HG02970 (cell line): ENCODE measurements around the gene MDK.

Source experiments
- ATAC-seq: cut with Tn5 transposase; IDR thresholded peaks from one replicate; pipeline ENCODE4 v1.9.1; 2021; ENCODE audit warnings: mild to moderate bottlenecking, moderate library complexity, moderate number of reproducible peaks; ENCODE audit not compliant: unreplicated experiment, low FRiP score

The MDK gene

DNA sequence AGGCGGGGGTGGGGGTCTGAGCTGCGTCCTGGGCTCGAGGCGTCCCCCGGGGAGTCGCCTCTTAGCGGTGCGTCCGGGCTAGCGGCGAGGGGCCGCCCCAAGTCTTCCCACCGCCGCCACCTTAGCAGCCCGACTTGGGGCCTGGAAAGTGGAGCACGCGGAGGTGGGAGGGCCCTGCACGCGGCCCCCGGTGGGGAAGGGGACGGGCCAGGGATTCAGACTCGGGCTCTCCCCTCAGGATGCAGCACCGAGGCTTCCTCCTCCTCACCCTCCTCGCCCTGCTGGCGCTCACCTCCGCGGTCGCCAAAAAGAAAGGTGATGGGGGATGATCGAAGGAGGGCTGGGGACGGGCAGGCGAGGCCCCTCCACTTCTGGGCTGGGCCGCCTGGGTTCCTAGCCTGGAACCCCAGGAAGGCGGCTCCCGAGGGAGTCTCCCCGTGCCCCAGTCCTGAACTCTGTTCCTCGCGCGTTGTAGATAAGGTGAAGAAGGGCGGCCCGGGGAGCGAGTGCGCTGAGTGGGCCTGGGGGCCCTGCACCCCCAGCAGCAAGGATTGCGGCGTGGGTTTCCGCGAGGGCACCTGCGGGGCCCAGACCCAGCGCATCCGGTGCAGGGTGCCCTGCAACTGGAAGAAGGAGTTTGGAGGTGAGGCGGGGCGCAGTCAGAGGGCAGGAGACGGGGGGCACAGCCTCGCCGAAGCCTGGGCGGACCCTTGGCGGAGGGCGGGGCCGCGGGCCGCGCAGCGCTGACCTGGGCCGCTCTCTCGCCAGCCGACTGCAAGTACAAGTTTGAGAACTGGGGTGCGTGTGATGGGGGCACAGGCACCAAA, 563 bp downstream of the MDK start:
- ATAC-seq, result no peak

DNA sequence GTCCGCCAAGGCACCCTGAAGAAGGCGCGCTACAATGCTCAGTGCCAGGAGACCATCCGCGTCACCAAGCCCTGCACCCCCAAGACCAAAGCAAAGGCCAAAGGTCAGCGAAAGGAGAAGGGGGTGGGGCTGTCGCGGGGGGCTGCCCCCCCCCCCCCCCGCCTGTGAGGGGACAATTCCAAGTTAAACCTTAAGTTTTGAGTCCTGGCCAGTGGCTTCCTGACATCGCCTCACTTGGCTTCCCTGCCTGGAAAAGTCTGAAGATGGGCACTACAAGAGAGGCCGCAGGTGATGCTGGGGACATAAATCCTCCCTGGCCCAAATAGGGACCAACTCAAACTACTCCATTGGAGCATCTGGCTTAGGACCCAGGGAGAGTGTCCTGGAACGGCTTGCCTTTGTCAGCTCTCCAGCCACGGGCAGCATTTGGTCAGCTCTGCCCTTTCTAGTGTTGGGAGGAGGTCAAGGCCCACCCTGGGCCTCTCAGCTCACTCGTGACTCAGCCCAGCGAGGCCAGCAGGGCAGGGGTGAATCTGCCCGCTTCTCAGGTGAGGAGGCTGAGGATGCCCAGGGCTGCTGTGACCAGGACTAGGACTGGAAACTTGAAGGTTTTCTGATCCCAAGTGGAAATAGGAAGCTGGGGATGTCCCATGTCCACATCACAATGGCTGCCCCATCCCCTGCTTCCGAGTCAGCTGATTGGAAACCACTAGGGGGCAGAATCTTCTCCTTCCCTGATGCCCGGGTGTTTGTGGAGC, 1.4 kb downstream of the MDK start:
- ATAC-seq, result no peak

DNA sequence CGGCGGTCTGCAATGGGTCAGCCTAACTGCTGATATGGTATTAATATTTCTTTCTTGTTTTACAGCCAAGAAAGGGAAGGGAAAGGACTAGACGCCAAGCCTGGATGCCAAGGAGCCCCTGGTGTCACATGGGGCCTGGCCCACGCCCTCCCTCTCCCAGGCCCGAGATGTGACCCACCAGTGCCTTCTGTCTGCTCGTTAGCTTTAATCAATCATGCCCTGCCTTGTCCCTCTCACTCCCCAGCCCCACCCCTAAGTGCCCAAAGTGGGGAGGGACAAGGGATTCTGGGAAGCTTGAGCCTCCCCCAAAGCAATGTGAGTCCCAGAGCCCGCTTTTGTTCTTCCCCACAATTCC, 1.9 kb downstream of the MDK start:
- no peak for ATAC-seq

DNA sequence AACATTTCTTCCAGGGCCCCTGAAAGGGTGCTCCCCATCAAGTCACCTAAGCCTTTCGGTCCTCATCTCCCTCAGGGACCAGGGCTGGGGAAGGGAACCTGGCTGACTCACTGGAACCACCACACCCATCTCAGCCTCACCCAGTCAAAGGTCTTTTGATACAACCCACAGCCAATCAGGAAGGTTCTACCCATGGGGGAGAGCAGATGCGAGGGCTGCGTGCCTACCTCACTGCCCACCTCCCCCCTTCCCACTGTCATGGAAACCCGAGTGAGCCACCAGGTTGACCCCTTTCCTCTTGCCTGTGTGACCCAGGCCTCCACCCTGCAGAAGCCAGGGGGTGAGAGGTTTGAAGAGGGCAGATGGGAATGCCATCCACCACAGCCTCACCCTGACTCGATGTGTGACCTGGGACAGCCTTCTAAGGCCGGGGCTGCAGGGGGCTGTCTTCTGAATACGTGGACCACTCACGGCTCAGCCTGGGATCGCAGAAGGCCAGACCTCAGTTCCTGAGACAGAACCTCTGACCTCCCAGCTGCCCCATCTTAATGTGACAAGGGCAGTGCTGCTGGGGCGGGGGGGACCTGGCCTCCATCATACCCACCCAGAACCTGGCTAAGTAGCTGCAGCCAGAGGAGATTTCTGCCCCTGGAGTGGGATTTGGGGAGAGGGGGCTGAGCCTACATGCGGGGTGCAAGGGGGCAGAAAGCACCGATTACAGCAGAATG, 2.7 kb downstream of the MDK start:
- ATAC-seq, result no peak

DNA sequence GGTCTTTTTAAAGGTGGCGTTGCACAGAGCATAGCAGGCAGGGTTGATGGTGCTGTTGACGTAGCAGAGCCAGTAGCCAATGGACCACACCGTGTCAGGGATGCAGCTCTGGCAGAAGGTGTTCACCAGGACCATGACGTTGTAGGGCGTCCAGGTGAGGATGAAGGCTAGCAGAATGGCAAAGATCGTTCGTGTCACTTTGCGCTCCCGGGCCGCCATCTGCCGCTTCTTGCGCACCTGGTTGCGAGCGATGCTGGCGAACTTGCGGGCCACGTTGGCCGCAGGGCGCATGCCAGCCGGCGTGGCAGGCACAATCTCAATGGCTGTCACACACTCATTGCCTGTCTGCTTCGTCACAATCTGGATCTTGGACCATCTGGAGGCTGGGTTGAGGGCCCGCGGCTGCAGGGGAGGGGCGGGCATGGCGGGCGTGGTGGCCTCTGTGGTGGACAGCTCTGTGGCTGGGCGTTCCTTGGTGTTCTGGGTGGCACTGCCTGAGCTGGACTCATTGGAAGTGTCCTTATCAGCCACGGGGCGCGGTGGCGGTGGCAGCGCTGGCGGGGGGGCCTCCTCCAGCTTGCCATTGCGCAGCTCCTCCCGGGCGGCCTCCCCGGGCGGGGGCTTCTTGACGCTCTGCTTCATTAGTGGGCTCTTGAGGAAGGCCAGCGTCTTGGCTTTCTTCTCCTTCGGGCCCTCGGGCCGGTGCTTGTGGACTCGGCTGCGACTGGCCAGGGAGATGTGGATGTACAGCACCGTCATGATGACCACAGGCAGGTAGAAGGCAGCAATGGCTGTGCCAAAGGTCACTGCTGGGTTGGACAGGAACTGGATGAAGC, 3.9 kb downstream of the MDK start:
- ATAC-seq, result no peak

DNA sequence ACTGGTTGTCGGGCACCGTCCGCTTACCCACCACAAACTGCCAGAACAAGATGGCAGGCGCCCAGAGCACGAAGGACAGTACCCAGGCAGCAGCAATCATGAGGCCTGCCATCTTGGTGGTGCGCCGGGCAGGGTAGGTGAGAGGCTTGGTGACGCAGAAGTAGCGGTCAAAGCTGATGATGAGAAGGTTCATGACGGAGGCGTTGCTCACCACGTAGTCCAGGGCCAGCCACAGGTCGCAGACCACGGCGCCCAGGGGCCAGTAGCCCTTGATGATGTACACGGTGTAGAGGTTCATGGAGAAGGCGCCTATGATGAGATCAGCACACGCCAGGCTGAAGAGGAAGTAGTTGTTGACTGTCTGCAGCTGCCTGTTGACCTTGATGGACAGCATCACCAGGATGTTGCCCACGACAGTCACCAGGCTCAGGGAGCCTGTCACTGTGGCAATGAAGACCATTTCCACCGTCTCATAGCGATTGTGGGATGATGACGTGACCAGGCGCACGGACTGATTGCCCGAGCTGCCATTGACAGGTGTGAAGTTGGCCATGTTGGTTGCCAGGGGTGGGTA, 4.6 kb downstream of the MDK start:
- ATAC-seq, result no peak

DNA sequence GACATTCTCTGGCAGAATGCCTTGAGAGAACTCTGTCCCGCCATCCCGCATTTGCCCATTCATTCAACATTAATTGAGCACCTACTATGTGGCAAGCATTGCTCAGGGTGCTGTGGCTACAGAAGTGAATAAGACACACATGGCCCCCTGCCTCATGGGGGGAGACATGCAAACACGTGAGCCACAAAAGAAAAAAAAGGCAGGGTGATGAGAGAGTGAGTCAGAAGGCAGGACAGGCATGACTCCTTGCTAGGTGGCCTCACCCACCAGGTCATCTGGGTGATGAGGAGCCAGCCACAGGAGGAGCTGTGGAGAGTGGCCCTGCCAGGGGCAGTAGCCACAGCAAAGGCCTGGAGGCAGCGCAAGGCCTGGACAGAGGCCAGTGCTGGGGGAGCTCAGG, 5.2 kb downstream of the MDK start:
- ATAC-seq, result no peak

DNA sequence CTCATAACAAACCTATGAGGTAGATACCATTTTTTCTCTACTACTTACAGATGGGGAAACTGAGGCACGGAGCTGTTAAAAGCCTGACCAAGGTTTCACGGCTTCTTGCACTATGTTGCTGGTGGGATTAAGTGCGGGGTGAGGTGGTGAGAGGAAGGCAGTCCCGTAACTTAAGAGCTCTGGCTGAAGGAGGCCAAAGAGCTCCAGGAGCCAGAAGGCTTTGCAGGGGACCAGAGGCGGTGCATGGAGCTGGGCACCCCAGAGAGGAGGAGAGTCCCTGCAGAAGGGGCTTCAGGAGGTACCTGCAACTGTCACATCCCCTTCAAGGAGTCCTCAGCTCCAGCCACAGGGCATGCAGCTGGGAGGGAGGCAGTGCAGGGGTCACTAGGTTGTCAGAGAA, 6.0 kb downstream of the MDK start:
- ATAC-seq, result no peak

DNA sequence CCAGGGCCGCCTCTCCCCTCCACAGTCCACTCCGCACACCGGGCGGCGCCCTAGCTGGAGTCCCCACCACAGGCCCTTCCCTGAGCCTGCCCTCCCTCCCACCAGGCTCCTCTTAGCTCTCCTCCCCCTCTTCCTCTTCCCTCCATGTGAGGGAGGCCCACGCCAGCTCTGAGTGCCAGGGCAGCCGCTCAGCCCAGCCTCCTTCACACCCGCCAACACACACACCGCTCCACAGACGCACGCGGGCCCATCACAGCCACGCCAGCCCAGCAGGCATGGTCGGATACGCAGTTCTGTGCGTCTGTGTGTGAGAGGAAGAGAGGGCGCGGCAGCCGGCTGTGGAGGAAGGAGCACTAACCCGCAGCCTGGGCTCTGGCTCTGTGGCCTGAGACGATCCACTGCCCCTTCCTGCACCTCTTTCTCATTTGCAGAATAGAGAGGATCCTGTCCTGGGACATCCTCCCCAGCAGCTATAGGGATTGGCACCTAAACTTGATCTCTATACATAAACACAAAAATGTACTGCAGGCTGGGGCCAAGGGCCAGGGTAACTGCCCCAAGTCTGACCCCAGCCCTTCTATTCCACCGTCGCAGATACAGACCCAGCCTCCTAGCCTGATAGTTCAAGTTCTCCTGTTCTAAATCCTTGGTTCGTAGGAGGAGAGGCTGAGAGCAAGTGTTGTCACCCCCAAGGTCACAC, 6.6 kb downstream of the MDK start:
- ATAC-seq, result no peak

DNA sequence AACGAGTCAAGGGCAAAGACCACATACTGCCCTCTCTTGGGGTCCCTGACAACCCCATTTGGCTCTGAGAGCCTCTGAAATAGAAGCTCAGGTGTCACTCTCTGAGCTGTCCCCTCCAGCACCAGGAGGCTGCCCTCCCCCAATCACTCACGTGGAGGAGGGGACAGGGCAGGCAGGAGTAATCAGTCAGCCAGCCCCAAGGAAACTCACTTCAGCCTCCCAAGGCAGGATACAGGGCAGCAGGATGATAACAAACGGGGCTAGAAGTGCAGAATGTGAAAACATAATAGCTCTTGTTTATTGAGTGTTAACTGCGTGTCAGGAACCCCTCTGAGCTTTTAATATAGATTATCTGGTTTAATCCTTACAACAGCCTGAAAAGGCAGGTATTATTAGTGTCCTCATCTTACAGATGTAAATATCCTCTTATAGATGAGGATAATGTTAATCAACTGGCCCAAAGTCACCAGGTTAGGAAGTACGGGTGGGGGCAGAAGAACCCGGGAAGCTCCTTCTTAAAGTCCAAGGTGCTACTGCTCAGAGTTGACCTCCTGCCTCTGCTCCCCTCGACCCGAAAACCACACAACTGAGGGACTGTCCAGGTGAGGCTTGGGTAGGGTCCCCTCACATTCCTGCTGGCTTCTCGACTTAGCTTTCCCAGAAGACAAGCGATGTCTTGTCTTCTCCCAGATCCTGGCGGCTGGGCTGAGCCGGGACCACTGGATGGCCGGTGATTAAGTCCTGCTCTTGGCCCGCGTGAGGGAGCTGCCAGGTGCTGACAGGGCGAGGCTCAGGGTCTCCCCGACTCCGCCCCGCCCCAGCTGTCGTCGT, 7.4 kb downstream of the MDK start:
- no peak for ATAC-seq

DNA sequence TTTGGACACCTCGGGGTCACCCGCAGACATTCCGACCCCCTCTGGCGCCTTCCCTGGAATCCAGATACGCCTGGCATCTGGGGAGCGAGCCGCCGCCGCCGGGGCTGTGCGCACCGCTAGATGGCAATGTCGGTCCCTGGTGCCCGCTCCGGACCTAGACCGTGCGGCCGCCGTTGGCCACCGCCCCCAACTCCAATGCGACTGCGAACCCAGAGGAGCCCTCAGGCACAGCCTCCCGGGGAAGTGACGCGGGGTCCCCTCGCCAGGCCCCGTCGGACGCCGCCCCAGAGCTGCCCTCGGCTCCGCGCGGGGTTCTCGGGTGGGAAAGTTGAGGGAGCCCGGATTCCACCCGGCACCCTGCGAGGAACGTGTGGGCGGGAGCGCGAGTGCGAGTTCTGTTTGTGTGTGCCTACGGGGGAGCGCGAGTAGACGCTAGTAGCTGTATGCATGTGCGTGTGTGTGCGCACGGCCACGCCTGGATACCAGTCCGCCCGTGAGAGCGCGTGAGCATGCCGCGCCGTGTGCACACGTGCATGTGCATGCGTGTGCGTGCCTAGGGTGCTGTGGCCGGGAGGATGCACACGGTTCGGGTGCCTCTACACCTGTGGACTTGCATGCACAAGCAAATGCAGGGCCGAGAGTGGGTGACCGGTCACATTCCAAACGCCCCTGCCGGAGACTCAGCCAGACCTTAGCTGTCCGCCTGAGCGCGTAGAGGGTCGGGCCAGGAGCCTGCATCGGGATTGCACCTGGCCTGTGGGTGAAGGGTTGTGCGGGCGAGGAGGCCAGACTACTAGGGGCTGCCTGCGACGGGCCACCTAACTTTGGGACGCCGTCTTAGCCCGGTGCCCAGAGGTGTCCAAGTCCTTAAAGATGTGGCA, 8.2 kb downstream of the MDK start:
- peak; percentile 47 for ATAC-seq

DNA sequence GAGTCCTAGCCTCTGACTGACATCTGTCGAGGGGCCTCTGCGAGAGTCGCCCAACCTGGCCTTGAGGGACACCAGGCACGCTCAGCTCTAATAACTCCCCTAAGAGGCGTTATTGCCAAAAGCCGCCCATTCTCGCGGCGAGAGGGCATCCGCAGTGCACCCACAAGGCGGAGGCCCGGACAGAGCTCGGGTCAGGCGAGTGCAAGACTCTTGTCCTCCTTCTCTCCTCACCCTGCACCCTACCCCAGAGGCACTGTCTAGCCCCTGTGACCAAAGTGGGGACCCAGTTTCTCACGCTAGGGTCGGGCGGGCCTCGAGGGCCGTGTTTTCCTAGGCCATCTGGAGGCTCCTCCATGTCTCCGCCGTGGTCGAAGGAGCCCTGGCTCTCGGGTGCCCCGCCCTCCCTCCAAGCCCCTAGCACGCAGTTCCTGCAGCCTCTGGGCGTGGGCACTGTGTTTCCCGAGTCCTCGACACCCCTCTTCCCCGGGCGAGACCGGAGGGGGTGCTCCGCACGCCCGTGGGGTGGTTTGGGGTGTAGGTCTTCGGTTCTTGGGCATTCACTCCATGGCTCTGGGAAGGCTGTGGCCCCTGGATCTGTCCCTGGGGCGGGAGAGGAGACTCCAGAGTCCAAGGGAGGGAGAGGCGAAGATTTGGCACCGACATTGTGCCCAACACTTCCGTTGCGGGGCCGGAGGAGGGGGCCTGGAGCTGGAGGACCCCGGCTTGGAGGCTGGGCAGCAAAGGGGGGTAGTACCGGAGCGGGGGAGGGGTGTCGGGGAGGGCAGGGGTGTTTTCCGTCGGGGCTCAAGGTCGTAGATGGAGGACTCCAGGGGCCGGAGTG, 9.1 kb downstream of the MDK start:
- ATAC-seq, result no peak

DNA sequence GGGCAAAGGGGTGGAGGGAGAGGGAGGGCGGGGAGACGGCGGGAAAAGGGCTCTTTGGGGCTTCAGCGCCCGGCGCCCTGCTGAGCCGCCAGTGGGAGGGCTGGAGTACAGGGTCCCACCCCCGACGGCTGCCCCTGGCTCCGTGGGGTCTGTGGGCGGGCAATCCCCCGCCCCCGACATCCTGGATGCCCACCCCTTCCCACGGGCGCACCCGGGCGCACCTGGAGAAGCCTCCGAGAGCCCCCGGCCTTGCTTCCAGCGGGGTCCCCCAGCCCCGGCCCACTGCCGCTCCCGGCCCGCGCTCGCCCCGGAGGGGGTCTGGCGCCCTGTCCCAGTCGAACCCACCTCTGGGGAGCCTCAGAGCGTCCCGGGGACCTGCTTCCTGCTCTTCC, 9.7 kb downstream of the MDK start:
- no peak for ATAC-seq

DNA sequence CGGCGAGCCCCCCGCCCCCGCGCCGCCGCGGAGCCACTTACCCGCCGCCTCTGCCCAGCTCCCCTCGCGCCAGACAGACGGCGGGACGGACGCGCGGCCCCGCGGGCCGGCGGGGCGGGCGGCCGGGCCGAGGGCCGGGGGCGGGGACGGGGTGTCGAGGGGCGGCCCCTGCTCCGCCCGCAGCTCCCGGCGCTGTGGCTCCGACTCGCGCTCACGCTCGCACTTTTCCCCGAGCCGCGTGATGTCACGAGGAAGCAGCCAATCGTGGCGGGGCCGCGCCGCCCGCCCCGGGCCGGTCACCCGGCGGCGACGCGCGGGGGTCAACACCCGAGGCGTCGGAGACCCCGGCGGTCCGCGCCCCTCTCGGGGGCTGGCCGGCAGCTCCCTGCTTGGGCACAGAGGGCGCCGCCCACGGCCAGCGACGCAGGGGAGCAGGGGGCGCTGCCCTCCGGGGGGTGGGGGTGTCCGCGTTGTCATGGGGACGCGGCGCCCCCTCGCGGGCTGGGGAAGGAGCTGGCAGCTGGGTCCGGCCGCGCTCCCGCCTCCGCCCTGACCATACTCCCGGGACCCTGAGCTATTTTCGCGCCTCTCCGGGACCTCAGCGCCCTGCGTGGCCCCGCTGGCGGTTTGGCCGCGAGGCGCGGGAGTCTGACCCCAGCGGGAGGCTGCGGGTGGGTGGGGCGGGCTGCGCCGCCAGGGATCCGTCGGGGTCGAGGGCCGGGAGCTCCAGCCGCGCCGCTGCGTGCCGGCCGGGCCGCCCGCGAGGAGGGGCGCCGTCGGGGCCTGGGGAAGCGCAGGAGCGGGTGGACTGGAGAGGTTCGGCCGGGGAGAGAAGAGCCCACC, 10.3 kb downstream of the MDK start, which contains the start of gene CHRM4:
Gene CHRM4, minus strand, starts transcription at position 199 of the 843 bp plus-strand sequence. CDS start 5,219 bp downstream, outside the sequence.
- ATAC-seq, result no peak

DNA sequence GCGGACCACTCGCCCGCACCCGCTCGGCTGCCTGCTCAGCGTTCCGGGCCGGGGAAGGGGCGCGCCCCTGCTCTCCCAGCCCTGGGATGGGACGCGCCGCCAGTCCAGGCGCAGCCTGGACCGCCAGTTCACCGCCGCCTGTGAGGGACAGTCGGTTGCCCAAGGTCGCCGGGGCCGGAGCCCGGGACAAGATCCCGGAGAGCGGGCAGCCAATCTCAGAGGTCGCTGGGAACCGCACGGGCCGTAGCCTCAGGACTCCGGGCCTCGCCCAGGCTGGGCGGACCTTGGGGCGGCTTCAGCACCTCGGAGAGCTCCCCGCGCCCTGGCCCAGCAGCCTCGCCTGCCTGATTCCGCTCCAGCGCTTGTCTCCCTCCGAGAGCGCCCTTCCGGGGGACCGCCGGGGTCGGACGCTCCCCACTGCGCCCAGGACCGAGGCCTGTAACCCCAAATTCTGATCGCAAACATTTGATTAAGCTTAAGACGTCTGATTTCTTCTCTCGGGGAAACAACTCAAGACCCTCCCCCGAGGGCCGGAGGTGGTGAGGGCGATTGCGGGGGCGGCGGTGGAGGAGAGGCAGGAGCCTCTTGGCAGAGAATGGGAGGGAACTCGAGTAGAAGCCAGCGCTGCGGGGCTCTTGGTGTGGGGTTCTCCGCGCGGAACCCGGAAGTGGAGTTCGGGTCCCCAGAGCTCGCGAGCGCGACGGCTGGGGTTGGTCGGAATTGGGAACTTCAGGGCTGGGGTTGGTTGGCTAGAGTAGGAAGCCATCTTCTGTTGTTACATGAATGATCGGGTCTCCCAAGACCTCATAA, 11.2 kb downstream of the MDK start:
- ATAC-seq, result no peak
